ENCODE data around the gene DAG1.

Gene DAG1

DNA sequence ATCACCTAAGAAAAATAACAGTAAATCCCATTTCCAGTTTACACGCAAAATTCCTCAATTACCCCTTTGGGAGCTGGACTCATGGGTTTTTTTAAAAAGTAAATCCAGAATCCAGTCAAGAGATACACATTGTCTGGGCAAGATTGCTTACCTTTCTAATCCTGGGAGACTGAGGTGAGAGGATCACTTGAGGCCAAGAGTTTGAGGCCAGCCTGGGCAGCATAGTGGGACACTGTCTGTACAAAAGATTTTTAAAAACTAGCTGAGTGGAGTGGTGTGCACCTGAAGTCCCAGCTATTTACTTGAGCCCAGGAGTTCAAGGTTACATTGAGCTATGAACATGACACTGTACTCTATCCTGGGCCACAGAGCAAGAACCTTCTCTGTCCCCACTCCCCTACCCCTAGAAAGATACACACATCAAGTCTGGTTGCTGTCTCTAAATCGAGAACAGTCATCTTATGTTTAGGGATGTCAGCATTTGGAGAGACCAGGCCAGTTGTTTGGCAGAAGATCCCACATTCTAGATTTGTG is 39.0 kb downstream of the DAG1 start:
- Histone ChIP-seq H3K4me3 (no peak overlapping the region), H3K27ac (no peak overlapping the region)

DNA sequence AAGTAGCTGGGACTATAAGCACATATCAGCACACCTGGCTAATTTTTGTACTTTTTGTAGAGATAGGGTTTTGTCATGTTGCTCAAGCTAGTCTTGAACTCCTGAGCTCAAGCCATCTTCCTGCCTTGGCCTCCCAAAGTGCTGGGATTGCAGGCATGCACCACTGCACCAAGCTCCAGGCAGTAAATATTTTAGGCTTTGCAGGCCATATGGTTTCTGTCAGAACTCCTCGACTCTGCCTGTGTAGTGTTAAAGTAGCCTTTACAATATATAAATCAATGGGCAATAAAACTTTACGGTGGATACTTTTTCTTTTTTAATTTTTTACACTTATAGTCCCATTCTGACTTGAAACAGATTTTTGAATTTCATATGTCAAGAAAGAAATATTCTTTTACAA is 41.6 kb downstream of the DAG1 start:
- Histone ChIP-seq H3K4me3 (no peak overlapping the region), H3K27ac (no peak overlapping the region)

DNA sequence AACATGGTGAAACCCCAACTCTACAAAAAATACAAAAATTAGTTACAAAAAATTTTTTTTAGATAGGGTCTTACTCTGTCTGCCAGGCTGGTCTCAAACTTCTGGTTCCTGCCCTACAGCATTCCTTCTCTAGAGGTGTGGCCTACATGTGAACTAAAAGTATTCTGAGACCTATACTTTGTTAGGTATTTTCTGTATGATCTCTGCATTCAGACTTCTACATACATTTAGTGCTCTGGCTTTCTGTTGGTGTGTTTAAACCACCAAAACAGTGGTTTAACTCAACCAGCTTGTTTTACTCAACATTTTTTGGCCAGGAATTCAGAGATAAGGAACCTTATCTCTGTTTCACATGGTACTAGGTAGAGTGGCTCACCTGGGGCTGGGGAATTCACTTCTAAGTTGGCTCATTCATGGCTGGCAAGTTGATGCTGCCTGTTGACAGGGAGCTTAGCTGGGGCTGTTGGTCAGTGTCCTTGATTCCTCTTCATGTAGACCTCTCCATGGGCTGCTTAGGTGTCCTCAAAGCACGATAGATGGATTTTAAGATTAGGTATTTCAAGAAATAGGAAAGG is 42.8 kb downstream of the DAG1 start:
- Histone ChIP-seq H3K4me3 (no peak overlapping the region), H3K27ac (no peak overlapping the region)

DNA sequence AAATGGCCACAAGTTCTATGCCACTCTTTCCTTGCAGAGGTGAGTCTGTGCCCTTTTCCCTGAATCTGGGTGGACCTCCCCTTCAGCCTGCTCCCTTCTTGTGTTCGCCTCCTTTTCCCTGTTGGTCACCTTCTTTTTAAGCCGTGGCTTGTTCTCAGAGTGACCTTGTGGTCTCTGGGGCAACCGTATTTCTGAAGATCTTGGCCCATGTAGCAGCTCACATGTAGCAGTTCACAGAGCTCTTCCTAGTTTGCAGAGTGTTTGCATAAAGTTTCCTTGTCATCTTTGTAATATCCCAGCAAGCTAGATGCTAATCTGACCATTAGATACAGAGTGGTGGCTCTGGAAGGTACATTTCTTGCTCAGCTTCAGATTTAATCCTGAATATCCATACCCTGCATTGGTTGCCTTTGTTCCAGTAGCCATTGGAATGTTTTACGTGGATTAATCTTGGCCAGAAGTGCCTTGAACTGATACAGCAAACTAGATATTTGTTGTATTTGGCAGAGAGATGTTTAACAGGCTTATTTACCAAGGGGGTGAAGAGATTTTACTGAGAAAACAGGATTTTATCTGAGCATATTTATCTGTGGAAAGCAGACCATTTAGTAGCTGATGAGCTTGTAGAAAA is 43.5 kb downstream of the DAG1 start:
- Histone ChIP-seq H3K27ac (no peak overlapping the region), H3K4me3 (no peak overlapping the region)

DNA sequence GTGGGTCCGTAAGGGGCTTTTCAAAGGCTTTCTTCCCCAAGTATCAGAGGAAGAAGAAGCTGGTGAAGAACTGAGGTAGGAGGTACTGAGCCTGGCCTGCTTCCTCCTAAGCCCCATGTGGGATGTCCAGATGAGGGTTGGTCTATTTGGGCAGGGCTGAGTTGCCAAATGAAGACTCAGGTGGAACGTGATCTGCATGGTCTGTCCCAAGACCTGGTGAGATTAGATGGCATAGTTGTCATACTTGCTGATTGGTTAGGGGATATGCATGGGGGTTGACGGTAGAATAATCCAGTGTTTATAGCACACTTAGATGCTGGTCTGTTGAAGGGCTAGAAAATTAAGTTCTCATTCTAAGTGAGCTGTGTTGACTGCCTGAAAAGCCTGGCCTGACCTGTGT is 47.9 kb downstream of the DAG1 start:
- H3K27ac ChIP-seq = peak overlapping the region in 1 of 21 experiments; percentile 31
- no peak overlapping the region for H3K4me3 ChIP-seq

DNA sequence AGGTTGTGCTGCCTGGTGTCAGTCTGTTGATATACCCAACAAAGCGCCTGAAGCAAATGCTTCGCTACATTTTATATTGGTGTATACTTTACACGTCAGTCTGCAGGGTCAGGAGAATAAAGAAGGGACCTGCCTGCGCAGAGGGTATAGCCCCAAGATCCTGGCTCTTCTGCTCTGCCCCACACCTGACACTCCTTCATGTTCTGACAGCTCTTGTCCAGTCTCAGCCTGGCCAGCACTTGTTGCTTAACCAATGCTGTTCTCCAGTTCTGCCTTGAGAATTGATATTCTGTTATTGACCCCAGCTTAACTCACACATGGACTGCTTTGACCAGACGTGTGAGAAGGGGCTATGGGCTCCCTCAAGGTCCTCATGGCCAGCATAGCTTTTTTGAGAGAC is 48.4 kb downstream of the DAG1 start:
- Histone ChIP-seq H3K27ac (peak overlapping the region in 4 of 21 experiments; percentile 4 to 34 (median 24)), H3K4me3 (no peak overlapping the region)

DNA sequence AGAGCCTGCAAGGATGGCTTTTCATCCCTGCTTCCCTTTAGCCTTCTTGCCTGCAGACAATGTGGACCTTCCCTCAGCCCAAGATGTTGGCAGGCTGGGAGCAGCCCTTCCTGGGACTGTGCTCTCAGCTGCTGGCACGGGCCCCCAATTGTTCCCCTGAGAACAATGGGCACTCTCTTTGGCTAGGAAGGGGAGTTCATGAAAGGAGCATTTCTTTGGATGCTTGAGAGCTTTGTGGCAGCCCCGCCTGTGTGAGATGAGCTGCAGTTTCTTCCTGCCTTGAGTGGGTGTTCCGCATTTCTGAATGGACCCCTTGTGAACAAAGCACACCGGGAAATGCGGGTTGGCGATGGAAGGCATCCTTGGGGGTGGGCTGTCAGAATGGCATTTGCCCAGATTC is 49.2 kb downstream of the DAG1 start:
- peak overlapping the region in 4 of 21 experiments; percentile 2 to 34 (median 13) for H3K27ac ChIP-seq

DNA sequence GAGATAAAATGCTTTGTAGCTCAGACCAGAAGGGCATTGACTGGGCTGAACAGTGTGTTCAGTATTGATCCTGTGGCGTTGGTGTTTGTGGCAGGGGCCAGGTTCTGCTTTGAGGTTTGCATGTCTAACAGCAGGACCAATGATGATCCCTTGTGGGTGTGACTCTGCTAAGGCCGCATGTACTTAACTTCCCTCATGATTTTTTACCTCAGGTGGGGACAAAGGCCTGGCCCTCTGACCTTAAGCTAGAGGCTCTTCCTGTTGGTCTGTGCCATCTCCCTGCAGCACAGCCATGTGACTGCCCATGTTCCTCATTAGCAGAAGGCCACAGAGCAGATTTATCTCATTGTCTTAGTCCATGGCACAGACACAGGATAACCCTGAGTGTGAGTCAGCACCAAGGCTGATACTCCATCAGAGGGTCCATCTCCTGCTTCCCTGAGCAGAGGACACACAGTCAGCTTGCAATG is 49.9 kb downstream of the DAG1 start:
- H3K27ac ChIP-seq = peak overlapping the region in 4 of 21 experiments; percentile 2 to 52 (median 34)

More for the DNA sequence above, 49.2 kb downstream of the DAG1 start:
- H3K4me3 ChIP-seq = no peak overlapping the region

DNA sequence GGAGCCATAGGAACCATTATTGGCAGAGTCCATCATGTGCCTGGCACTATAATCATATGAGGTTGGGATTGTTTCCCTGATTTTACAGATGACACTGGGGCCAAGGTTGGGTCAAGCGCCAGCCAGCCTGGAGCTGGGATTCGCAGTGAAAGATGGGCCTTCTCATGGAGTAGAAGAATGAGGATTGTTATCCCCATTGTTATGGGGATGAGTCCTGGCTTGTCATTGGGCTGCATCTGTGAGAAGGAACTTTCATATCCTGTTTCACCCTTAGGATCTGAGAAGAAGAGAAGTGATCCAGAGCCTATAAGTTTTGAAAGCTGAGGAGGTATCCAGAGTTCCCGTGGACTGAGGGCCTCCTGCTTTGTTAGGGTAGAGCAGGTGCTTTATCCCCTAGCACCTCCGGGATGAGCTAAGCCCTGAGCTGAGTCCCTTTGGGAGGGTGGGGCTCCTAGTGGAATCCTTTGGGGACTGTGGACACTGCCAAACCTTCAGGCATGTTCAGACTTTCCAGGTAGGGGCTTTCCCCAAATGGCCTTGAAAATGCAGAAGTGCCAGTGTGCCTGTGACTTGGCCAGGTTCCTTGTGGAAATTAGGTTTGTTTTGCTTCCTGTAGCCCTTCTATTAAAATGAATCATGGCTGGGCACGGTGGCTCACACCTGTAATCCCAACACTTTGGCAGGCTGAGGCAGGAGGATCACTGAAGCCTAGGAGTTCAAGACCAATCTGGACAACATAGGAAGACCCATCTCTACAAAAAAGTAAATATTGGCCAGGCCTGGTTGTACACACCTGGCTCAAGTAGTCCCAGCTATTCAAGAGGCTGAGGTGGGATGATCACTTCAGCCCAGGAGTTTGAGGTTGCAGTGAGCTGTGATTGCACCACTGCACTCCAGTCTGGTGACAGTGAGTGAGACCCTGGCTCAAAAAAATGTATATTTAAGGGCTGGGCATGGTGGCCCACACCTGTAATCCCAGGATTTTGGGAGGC is 54.0 kb downstream of the DAG1 start:
- H3K27ac ChIP-seq = peak overlapping the region in 4 of 21 experiments; percentile 34 to 57 (median 48)

More for the DNA sequence above, 49.9 kb downstream of the DAG1 start:
- no peak overlapping the region for H3K4me3 ChIP-seq

DNA sequence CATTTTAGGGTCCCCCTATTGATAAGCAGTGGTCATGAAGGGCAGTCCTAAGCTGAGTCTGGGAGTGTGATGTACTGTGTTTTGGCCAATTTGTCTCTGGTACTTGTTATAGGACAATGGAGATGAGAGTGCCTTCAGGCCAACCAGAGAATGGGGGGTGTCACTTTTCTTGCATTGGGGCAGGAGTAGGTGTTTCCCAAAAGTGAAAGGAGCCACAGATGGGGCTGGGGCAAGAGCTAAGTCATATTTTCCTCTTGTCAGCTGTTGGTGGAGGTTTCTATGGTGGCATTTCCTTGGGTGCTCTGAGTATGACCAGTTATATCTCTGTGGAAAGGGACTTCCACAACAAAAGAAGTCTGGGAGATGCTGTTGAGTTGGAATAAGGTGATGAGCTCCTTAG is 59.5 kb downstream of the DAG1 start:
- Histone ChIP-seq H3K27ac (no peak overlapping the region), H3K4me3 (no peak overlapping the region)

More for the DNA sequence above, 54.0 kb downstream of the DAG1 start:
- H3K4me3 ChIP-seq = no peak overlapping the region

DNA sequence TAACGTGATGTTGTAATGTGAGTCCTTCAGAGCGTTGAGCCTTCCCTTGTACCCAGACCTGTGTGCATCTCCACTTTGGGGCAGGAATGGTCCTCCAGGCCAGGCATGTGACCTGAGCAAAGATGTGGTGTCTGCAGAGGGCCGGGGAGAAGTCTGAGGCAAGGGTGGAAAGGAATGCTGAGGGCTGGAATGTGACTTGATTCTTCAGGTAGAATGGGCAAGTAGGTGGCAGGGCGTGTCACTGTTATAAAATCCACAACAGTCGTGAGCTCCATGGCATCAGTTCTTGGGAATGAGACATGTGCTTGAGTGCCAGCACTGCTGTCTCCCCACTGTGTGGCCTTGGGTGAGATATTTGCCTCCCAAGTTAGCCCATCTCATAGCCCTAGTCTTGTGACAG is 60.2 kb downstream of the DAG1 start:
- Histone ChIP-seq H3K4me3 (no peak overlapping the region), H3K27ac (no peak overlapping the region)

DNA sequence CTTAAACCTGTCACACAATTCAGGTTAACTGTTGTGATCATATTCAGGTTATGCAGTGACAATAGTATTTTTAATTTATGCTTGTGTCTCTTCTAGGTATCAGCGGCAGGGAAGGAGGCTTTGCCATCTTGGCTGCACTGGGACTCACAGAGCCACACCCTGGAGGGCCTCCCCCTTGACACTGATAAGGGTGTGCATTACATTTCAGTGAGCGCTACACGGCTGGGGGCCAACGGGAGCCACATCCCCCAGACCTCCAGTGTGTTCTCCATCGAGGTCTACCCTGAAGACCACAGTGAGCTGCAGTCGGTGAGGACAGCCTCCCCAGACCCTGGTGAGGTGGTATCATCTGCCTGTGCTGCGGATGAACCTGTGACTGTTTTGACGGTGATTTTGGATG is 60.6 kb downstream of the DAG1 start:
- Histone ChIP-seq H3K27ac (no peak overlapping the region), H3K4me3 (no peak overlapping the region)

DNA sequence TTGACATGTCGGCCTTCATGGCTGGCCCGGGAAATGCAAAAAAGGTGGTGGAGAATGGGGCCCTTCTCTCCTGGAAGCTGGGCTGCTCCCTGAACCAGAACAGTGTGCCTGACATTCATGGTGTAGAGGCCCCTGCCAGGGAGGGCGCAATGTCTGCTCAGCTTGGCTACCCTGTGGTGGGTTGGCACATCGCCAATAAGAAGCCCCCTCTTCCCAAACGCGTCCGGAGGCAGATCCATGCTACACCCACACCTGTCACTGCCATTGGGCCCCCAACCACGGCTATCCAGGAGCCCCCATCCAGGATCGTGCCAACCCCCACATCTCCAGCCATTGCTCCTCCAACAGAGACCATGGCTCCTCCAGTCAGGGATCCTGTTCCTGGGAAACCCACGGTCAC is 61.2 kb downstream of the DAG1 start:
- H3K27ac ChIP-seq = no peak overlapping the region
- H3K4me3 ChIP-seq = no peak overlapping the region

DNA sequence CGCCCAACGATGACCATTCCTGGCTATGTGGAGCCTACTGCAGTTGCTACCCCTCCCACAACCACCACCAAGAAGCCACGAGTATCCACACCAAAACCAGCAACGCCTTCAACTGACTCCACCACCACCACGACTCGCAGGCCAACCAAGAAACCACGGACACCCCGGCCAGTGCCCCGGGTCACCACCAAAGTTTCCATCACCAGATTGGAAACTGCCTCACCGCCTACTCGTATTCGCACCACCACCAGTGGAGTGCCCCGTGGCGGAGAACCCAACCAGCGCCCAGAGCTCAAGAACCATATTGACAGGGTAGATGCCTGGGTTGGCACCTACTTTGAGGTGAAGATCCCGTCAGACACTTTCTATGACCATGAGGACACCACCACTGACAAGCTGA is 61.6 kb downstream of the DAG1 start:
- H3K4me3 ChIP-seq = no peak overlapping the region
- H3K27ac ChIP-seq = no peak overlapping the region

DNA sequence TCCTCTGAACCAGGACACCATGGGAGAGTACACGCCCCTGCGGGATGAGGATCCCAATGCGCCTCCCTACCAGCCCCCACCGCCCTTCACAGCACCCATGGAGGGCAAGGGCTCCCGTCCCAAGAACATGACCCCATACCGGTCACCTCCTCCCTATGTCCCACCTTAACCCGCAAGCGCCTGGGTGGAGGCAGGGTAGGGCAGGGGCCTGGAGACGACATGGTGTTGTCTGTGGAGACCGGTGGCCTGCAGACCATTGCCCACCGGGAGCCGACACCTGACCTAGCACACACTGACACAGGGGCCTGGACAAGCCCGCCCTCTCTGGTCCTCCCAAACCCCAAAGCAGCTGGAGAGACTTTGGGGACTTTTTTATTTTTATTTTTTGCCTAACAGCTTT is 63.0 kb downstream of the DAG1 start:
- no peak overlapping the region for H3K27ac ChIP-seq

DNA sequence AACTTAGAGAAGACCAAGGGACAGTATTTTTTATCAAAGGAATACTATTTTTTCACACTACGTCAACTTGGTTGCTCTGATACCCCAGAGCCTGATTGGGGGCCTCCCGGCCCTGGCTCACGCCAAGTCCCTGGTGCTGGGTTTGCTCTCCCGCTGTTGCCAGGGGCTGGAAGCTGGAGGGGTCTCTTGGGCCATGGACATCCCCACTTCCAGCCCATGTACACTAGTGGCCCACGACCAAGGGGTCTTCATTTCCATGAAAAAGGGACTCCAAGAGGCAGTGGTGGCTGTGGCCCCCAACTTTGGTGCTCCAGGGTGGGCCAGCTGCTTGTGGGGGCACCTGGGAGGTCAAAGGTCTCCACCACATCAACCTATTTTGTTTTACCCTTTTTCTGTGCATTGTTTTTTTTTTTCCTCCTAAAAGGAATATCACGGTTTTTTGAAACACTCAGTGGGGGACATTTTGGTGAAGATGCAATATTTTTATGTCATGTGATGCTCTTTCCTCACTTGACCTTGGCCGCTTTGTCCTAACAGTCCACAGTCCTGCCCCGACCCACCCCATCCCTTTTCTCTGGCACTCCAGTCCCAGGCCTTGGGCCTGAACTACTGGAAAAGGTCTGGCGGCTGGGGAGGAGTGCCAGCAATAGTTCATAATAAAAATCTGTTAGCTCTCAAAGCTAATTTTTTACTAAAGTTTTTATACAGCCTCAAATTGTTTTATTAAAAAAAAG is 63.9 kb downstream of the DAG1 start:
- Histone ChIP-seq H3K4me3 (no peak overlapping the region), H3K27ac (peak overlapping the region in 3 of 21 experiments; percentile 31 to 43 (median 39))

More for the DNA sequence above, 63.0 kb downstream of the DAG1 start:
- no peak overlapping the region for H3K4me3 ChIP-seq

DNA sequence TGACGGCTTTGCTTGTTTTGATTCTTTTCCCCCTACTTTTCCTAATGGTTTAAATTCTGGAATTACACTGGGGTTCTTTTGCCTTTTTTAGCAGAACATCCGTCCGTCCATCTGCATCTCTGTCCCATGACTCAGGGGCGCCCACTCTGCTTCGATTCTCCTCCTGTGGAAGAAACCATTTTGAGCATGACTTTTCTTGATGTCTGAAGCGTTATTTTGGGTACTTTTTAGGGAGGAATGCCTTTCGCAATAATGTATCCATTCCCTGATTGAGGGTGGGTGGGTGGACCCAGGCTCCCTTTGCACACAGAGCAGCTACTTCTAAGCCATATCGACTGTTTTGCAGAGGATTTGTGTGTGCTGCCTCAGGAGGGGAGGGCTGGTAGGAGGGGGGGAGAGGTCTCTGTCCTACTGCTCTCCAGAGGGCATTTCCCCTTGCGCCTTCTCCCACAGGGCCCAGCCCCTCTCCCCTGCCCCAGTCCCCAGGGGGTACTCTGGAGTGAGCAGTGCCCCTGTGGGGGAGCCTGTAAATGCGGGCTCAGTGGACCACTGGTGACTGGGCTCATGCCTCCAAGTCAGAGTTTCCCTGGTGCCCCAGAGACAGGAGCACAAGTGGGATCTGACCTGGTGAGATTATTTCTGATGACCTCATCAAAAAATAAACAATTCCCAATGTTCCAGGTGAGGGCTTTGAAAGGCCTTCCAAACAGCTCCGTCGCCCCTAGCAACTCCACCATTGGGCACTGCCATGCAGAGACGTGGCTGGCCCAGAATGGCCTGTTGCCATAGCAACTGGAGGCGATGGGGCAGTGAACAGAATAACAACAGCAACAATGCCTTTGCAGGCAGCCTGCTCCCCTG is 64.7 kb downstream of the DAG1 start:
- Histone ChIP-seq H3K4me3 (no peak overlapping the region), H3K27ac (peak overlapping the region in 8 of 21 experiments; percentile 6 to 77 (median 36))
